T-helper 2 cell (primary cell): ENCODE data around the gene LSM10.

Source experiments
- DNase-seq, 5 experiments: peaks; one replicate each; pipeline versions ENCODE4 v3.0.0 to v3.0.0-alpha.2; 2012 to 2022
- total RNA-seq, 2 donors: gene quantifications; one replicate each; lab custom pipeline; 2026; lab: John Stamatoyannopoulos, UW

LSM10 gene
- total RNA-seq, result 8.6 to 9.4 reads per million in 2 donors

- DNase-seq, result peak; percentile 71 to 93 (median 85)
These were observed at the start of gene LSM10 for GRCh38 chr1:36397378-36398230. Gene LSM10 (minus strand): TSS chr1:36397908. CDS start chr1:36394129, 3,779 bp downstream.

- no peak for DNase-seq
These were observed 49.7 kb upstream of the LSM10 start for GRCh38 chr1:36447450-36447849.

GRCh38 chr1:36446746-36447145, 49.0 kb upstream of the LSM10 start:
- no peak for DNase-seq

GRCh38 chr1:36446271-36446670, 48.6 kb upstream of the LSM10 start:
- DNase-seq, result peak in 1 of 5 experiments; percentile 23

- DNase-seq, result no peak
These were observed 45.6 kb upstream of the LSM10 start for GRCh38 chr1:36443297-36443696.

GRCh38 chr1:36442337-36442736, 44.6 kb upstream of the LSM10 start:
- DNase-seq, result no peak

- no peak for DNase-seq
These were observed 42.9 kb upstream of the LSM10 start for GRCh38 chr1:36440646-36441045.

- DNase-seq, result no peak
These were observed 42.3 kb upstream of the LSM10 start for GRCh38 chr1:36440044-36440443.

GRCh38 chr1:36438715-36439114, 41.0 kb upstream of the LSM10 start:
- no peak for DNase-seq

- DNase-seq, result no peak
These were observed 39.1 kb upstream of the LSM10 start for GRCh38 chr1:36436821-36437220.

- no peak for DNase-seq
These were observed 35.4 kb upstream of the LSM10 start for GRCh38 chr1:36433102-36433501.

- no peak for DNase-seq
These were observed 34.9 kb upstream of the LSM10 start for GRCh38 chr1:36432616-36433015.

- DNase-seq, result no peak
These were observed 28.1 kb upstream of the LSM10 start for GRCh38 chr1:36425791-36426190.

- DNase-seq, result no peak
These were observed 23.9 kb upstream of the LSM10 start for GRCh38 chr1:36421649-36422048.

GRCh38 chr1:36420836-36421317, 23.2 kb upstream of the LSM10 start:
- peak; percentile 70 to 91 (median 83) for DNase-seq

- DNase-seq, result no peak
These were observed 22.7 kb upstream of the LSM10 start for GRCh38 chr1:36420409-36420808.

- DNase-seq, result no peak
These were observed 21.9 kb upstream of the LSM10 start for GRCh38 chr1:36419569-36419968.

GRCh38 chr1:36419140-36419539, 21.4 kb upstream of the LSM10 start:
- DNase-seq, result no peak

GRCh38 chr1:36417931-36418330, 20.2 kb upstream of the LSM10 start:
- DNase-seq, result no peak

GRCh38 chr1:36415661-36416326, 18.1 kb upstream of the LSM10 start:
- DNase-seq, result no peak

GRCh38 chr1:36414384-36414783, 16.7 kb upstream of the LSM10 start:
- DNase-seq, result no peak

GRCh38 chr1:36411674-36412648, 14.3 kb upstream of the LSM10 start:
- peak in 3 of 5 experiments; percentile 8 to 74 (median 22) for DNase-seq

- DNase-seq, result no peak
These were observed 10.8 kb upstream of the LSM10 start for GRCh38 chr1:36408479-36408878.
